Measurements from ENCODE around the gene CIAO3. TPM values are rescaled to one million over a fixed set of nuclear protein-coding genes. Genes with fewer than 3 reads are reported as not detected.

CIAO3 gene
- polyA plus RNA-seq, 1 donor (not counting 4 experiments of a cell fraction or from before 2014, with no cell fraction given): 24.9 TPM

DNA sequence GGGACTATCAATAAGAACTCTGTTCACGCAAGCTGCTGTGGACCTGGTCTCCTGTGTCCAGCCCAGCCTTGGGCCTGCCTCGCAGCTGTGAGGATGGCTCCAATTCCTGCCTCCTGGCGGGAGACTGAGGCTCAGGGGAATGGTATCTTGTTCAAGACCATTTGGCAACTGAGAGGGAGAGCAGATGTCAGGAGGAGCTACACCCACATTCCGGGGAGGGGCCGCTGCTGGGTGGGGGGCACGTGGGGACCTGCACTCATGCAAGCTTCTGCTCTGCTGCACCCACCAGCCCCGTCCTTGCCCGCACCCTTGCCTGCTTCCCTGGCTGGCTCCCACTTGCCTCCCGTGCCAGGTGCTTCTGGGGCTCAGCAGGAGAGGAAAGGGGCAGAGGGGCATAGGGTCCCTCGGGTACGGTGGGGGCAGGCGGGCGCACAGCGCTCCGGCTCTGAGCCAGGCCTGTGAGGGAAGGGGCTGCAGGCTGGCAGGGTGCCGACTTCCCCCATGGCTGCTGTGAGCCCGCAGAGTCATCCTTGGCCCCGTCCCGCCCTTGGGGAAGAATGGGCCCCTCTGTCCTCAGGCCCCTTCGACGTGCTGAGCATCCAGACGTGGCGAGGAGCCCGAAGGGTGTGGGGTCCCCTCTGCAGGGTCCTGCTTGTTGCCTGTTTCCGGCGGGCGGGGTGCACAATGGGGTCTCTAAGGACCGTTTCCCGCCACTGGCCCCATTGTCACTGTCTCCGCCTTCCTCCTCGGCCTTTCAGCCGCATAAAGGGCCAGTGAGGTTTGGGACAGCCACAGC lies 23.1 kb downstream of the CIAO3 start:
- FAIRE-seq (no peak), DNase-seq (ENCODE audit: low read depth, low spot score) (no peak)
- Histone ChIP-seq H3K27ac (ENCODE audit: control insufficient read depth, insufficient read depth, low read length) (no peak overlapping the region), H3K9me3 (ENCODE audit: control insufficient read depth, low read depth, low read length) (no peaks in the 10 kb centered on the region), H3K9ac (ENCODE audit: control insufficient read depth, extremely low read depth, insufficient read depth, low read length) (no peak overlapping the region), H2AFZ (ENCODE audit: control insufficient read depth, low read length) (no peak overlapping the region), H4K20me1 (ENCODE audit: control insufficient read depth, extremely low read depth, insufficient read depth, low read length) (peaks cover 7% of the 10 kb centered on the region), H3K27me3 (ENCODE audit: control insufficient read depth, extremely low read depth, insufficient read depth, low read length) (no peaks in the 10 kb centered on the region), H3K4me1 (ENCODE audit: control insufficient read depth, extremely low read depth, insufficient read depth, low read length) (peaks cover 27% of the 10 kb centered on the region), H3K4me2 (ENCODE audit: control insufficient read depth, extremely low read depth, insufficient read depth, low read depth, low read length) (no peak overlapping the region), H3K36me3 (ENCODE audit: control insufficient read depth in 2 of 2, extremely low read depth in 1 of 2, insufficient read depth in 2 of 2, low read length in 2 of 2) (peaks cover 0 to under 1% of the 10 kb centered on the region in 2 experiments), H3K9me1 (ENCODE audit: control insufficient read depth, extremely low read depth, insufficient read depth, low read length) (peaks cover 2% of the 10 kb centered on the region), H3K79me2 (ENCODE audit: control insufficient read depth, insufficient read depth, low read length) (peaks cover 8% of the 10 kb centered on the region), H3K4me3 (ENCODE audit: control insufficient read depth in 2 of 3, extremely low read depth in 1 of 3, insufficient read depth in 2 of 3, low read depth in 1 of 3, low read length in 3 of 3) (no peak overlapping the region)
- dilution Hi-C loops (cut with MboI; ENCODE audit: extremely low pct_ligation_motif_present, low sequenced_read_pairs): no loop called here
- TF ChIP-seq EZH2 (IDR thresholded peaks at IDR 0.05; ENCODE audit: low read length): no peak
- TF ChIP-seq, protein P1, sequence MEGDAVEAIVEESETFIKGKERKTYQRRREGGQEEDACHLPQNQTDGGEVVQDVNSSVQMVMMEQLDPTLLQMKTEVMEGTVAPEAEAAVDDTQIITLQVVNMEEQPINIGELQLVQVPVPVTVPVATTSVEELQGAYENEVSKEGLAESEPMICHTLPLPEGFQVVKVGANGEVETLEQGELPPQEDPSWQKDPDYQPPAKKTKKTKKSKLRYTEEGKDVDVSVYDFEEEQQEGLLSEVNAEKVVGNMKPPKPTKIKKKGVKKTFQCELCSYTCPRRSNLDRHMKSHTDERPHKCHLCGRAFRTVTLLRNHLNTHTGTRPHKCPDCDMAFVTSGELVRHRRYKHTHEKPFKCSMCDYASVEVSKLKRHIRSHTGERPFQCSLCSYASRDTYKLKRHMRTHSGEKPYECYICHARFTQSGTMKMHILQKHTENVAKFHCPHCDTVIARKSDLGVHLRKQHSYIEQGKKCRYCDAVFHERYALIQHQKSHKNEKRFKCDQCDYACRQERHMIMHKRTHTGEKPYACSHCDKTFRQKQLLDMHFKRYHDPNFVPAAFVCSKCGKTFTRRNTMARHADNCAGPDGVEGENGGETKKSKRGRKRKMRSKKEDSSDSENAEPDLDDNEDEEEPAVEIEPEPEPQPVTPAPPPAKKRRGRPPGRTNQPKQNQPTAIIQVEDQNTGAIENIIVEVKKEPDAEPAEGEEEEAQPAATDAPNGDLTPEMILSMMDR (optimal IDR thresholded peaks at IDR 0.05 in 1 of 3, IDR thresholded peaks at IDR 0.05 in 1 of 3, conservative IDR thresholded peaks at IDR 0.05 in 1 of 3; ENCODE audit: extremely low read depth in 1 of 3, insufficient read depth in 2 of 3, low read length in 3 of 3): no peak

DNA sequence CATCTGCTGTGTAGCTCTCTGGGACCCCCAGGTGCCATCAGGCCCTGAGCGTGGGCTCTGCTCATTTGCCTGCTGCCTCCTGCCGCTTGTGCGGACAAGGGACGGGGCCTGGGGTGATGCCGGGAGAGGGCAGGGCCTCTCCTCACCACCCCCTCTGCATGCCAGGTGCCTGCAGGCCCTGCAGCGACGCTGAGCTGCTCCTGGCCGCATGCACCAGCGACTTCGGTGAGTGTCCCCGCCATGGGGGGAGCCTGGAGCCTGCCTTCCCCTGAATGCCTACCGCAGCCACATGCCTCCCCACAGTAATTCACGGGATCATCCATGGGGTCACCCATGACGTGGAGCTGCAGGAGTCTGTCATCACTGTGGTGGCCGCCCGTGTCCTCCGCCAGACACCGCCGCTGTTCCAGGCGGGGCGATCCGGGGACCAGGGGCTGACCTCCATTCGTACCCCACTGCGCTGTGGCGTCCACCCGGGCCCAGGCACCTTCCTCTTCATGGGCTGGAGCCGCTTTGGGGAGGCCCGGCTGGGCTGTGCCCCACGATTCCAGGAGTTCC lies 23.9 kb downstream of the CIAO3 start:
- Histone ChIP-seq H4K20me1 (ENCODE audit: control insufficient read depth, extremely low read depth, insufficient read depth, low read length) (peaks cover 8% of the 10 kb centered on the region), H3K9ac (ENCODE audit: control insufficient read depth, extremely low read depth, insufficient read depth, low read length) (no peak overlapping the region), H3K79me2 (ENCODE audit: control insufficient read depth, insufficient read depth, low read length) (peaks cover 8% of the 10 kb centered on the region), H3K27ac (ENCODE audit: control insufficient read depth, insufficient read depth, low read length) (no peak overlapping the region), H3K9me1 (ENCODE audit: control insufficient read depth, extremely low read depth, insufficient read depth, low read length) (no peaks in the 10 kb centered on the region), H2AFZ (ENCODE audit: control insufficient read depth, low read length) (no peak overlapping the region), H3K36me3 (ENCODE audit: control insufficient read depth in 2 of 2, extremely low read depth in 1 of 2, insufficient read depth in 2 of 2, low read length in 2 of 2) (no peaks in the 10 kb centered on the region), H3K4me2 (ENCODE audit: control insufficient read depth, extremely low read depth, insufficient read depth, low read depth, low read length) (no peak overlapping the region), H3K27me3 (ENCODE audit: control insufficient read depth, extremely low read depth, insufficient read depth, low read length) (no peaks in the 10 kb centered on the region), H3K9me3 (ENCODE audit: control insufficient read depth, low read depth, low read length) (no peaks in the 10 kb centered on the region), H3K4me1 (ENCODE audit: control insufficient read depth, extremely low read depth, insufficient read depth, low read length) (peaks cover 27% of the 10 kb centered on the region), H3K4me3 (ENCODE audit: control insufficient read depth in 2 of 3, extremely low read depth in 1 of 3, insufficient read depth in 2 of 3, low read depth in 1 of 3, low read length in 3 of 3) (no peak overlapping the region)
- no peak for DNase-seq (ENCODE audit: low read depth, low spot score)
- dilution Hi-C loops (cut with MboI; ENCODE audit: extremely low pct_ligation_motif_present, low sequenced_read_pairs): no loop called here
- no peak for FAIRE-seq
- TF ChIP-seq, protein P1 (optimal IDR thresholded peaks at IDR 0.05 in 1 of 3, IDR thresholded peaks at IDR 0.05 in 1 of 3, conservative IDR thresholded peaks at IDR 0.05 in 1 of 3; ENCODE audit: extremely low read depth in 1 of 3, insufficient read depth in 2 of 3, low read length in 3 of 3): no peak
- TF ChIP-seq EZH2 (IDR thresholded peaks at IDR 0.05; ENCODE audit: low read length): no peak
